ENCODE measurements around the gene SUGCT.

Gene SUGCT

GRCh38 chr7:40889539-40889938, 754.7 kb downstream of the SUGCT start:
- no peak for DNase-seq

- no peak for DNase-seq
Measured at GRCh38 chr7:40890088-40890692, 755.4 kb downstream of the SUGCT start.

GRCh38 chr7:40891232-40891631, 756.4 kb downstream of the SUGCT start:
- DNase-seq = no peak

- peak; percentile 68 for DNase-seq
Measured at GRCh38 chr7:40899151-40899550, 764.3 kb downstream of the SUGCT start.

- DNase-seq = peak; percentile 65
Measured at GRCh38 chr7:40899636-40900507, 765.1 kb downstream of the SUGCT start.

- DNase-seq = no peak
Measured at GRCh38 chr7:40903872-40904271, 769.1 kb downstream of the SUGCT start.

GRCh38 chr7:40907286-40907685, 772.5 kb downstream of the SUGCT start:
- no peak for DNase-seq

- no peak for DNase-seq
Measured at GRCh38 chr7:40909346-40909980, 774.7 kb downstream of the SUGCT start.
